Kidney (tissue), 14 donors: Measurements from ENCODE around the gene CPTP. TPM values are rescaled to one million over a fixed set of nuclear protein-coding genes. Genes with fewer than 3 reads are reported as not detected.

Experiments used
- DNase-seq, 5 donors: peaks; one replicate each; pipeline ENCODE4 v3.0.0-alpha.2; 2013 to 2020
- FAIRE-seq: peaks from 2 replicates; lab custom pipeline; 2012; peaks lifted over from hg19 to GRCh38; lab: Jason Lieb, UNC
- H3K27ac ChIP-seq, 2 donors: one replicate each; pipeline ENCODE4 v1.7.0; 2013; ENCODE audit warnings: low read depth in 2 of 2, low read length in 2 of 2, inconsistent platforms in 1 of 2
- H3K27me3 ChIP-seq: one replicate; pipeline ENCODE4 v1.7.1; 2013; ENCODE audit warnings: low read length, inconsistent platforms; ENCODE audit not compliant: control insufficient read depth, insufficient read depth
- H3K36me3 ChIP-seq, 3 donors: one replicate each; pipeline versions ENCODE4 v1.7.0 to v1.7.1; 2013; ENCODE audit warnings: low read length in 3 of 3, control low read depth in 1 of 3, inconsistent platforms in 1 of 3; ENCODE audit not compliant: insufficient read depth in 3 of 3, control insufficient read depth in 2 of 3
- H3K4me1 ChIP-seq, 3 donors: one replicate each; pipeline versions ENCODE4 v1.7.0 to v1.7.1; 2013; ENCODE audit warnings: low read length in 3 of 3, inconsistent platforms in 1 of 3, low read depth in 1 of 3; ENCODE audit not compliant: control insufficient read depth in 2 of 3, insufficient read depth in 2 of 3
- H3K4me3 ChIP-seq, 3 donors: one replicate each; pipeline versions ENCODE4 v1.7.0 to v1.8.1; 2013; ENCODE audit warnings: low read length in 3 of 3, control low read depth in 1 of 3, inconsistent platforms in 1 of 3
- H3K9ac ChIP-seq, 3 donors: one replicate each; pipeline versions ENCODE4 v1.7.0 to v1.7.1; 2013; ENCODE audit warnings: low read length in 3 of 3, control low read depth in 1 of 3, inconsistent platforms in 1 of 3
- H3K9me3 ChIP-seq, 3 donors: one replicate each; pipeline versions ENCODE4 v1.7.0 to v1.7.1; 2013; ENCODE audit warnings: low read length in 3 of 3, control low read depth in 1 of 3, inconsistent platforms in 1 of 3; ENCODE audit not compliant: control insufficient read depth in 2 of 3, insufficient read depth in 1 of 3
- CTCF ChIP-seq: IDR thresholded peaks from 3 replicates; pipeline ENCODE4 v1.5.1; 2012; ENCODE audit warnings: mild to moderate bottlenecking, moderate library complexity, borderline replicate concordance; ENCODE audit not compliant: insufficient read depth; ENCODE audit errors: extremely low read depth
- intact Hi-C: fragments of 100-400 bp; cut with DNase I; formaldehyde crosslinking; loops from one replicate; pipeline ENCODE4 v1.11.1; 2022
- polyA plus RNA-seq: library from polyadenylated mRNA; stranded (reverse); fragments of 350-450 nt; fragmentation: Illumina TruSeq; extraction: RNeasy Lipid Tissue Mini Kit (QIAGEN cat#74804); gene quantifications from one replicate; pipeline ENCODE4 v1.2.3, GENCODE V29; 2014; ENCODE audit warnings: low read depth, low replicate concordance; ENCODE audit not compliant: insufficient read depth
- total RNA-seq: library from RNA; stranded (reverse); fragmentation: NEBNext Ultra II Directional; extraction: Animal tissue kit (Norgen Biotek cat#: 25700); gene quantifications from one replicate; pipeline ENCODE4 v1.2.1, GENCODE V29; 2021
- donor health status: control.
- donor health status: control.
- donor health status: control.
- donor health status: control.
- donor health status: control.
- donor health status: DM: yes; HTN: yes; CAD: no.
- donor health status: Normal renal cell carcinoma (clear cell type).

The CPTP gene
- total and polyA plus RNA-seq, 2 donors from 2014 or later, result 21.9 to 51.5 TPM

DNA sequence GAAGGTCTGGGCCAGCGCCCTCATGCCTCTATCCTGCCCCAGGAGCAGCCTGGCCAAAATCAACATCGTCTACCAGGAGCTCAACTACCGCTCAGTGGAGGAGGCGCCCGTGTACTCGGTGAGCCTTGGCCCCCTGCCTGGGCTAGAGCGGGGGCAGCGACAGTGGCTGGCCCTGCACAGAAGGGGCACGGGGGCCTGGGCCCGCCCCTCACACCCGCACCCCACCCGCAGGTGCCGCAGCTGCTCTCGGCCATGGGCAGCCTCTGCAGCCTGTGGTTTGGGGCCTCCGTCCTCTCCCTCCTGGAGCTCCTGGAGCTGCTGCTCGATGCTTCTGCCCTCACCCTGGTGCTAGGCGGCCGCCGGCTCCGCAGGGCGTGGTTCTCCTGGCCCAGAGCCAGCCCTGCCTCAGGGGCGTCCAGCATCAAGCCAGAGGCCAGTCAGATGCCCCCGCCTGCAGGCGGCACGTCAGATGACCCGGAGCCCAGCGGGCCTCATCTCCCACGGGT, 33.5 kb upstream of the CPTP start:
- Histone ChIP-seq H3K9me3 (no peaks in the 10 kb centered on the region), H3K9ac (no peak overlapping the region), H3K27me3 (no peaks in the 10 kb centered on the region), H3K4me1 (peaks cover 0 to 5% (median 0%) of the 10 kb centered on the region in 3 donors), H3K4me3 (no peak overlapping the region), H3K27ac (no peak overlapping the region), H3K36me3 (no peaks in the 10 kb centered on the region)
- intact Hi-C loops, result loop anchor here (10.0 kb wide), 1 partner anchor 166 kb away; no protein-coding TSS in a partner anchor
- FAIRE-seq, result no peak
- no peak for DNase-seq
- no peak for TF ChIP-seq CTCF

DNA sequence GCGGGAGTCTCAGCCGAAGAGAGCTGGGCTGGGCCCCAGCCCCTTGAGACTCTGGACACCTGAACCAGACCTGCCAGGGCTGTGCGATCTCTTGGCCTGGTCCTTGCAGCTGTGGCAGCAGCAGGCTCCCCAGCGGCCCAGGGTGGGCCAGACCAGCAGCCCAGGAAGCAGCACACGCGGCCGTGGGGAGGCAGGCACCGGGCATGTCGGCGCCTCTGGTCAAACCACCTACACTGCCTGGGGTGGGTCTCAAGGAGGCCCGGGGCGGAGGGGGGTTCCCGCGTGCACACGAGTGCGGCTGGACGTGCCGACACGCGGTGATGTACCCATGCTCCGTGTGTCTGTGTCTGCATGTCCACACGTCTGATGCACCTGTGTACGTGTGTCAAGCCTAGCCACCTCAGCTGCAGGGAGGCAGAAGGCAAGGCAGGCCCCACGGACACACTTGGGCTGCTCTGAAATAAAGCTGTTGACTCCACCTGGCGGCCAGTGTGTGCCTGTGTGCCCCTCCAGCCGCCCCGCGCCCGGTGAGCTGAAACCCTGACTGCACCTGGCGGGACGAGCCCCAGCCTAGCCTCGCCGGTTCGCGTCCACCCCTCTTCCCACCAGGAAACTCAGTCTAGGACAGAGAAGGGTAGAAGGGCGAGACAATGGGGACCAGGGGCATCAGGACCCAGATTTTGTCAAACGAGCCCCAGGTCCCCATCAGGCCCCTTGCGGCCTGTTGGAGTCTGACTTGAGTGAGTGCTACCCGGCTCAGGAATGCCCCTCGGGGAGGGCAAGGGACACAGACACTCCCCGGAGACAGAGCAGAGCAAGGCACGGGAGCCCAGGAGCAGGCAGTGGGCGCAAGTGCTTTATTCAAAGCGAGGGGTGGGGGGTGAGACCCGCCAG, 32.8 kb upstream of the CPTP start:
- H3K27ac ChIP-seq, result no peak overlapping the region
- H3K4me3 ChIP-seq, result no peak overlapping the region
- intact Hi-C loops, result loop anchor here (10.0 kb wide), 1 partner anchor 167 kb away; no protein-coding TSS in a partner anchor
- TF ChIP-seq CTCF, result peak; percentile 71
- H3K9me3 ChIP-seq, result no peaks in the 10 kb centered on the region
- DNase-seq (peak in 4 of 5 donors; percentile 77 to 89 (median 84)), FAIRE-seq (no peak)
- H3K36me3 ChIP-seq, result no peaks in the 10 kb centered on the region
- H3K27me3 ChIP-seq, result no peaks in the 10 kb centered on the region
- H3K9ac ChIP-seq, result no peak overlapping the region
- H3K4me1 ChIP-seq, result peaks cover 0 to 5% (median 0%) of the 10 kb centered on the region in 3 donors

- Histone ChIP-seq H3K27ac (no peak overlapping the region), H3K36me3 (no peaks in the 10 kb centered on the region), H3K9ac (no peak overlapping the region), H3K9me3 (no peaks in the 10 kb centered on the region), H3K4me3 (no peak overlapping the region), H3K27me3 (no peaks in the 10 kb centered on the region), H3K4me1 (peaks cover 0 to 5% (median 0%) of the 10 kb centered on the region in 3 donors)
- no peak for TF ChIP-seq CTCF
- intact Hi-C loops, result loop anchor here (10.0 kb wide), 1 partner anchor 168 kb away; no protein-coding TSS in a partner anchor
- FAIRE-seq (no peak), DNase-seq (no peak)
Observed at GRCh38 chr1:1292442-1292779, 32.2 kb upstream of the CPTP start.
